ENCODE results near the gene OTUD4.

Gene OTUD4

GRCh38 chr4:145103496-145103895 lies 76.9 kb downstream of the OTUD4 start:
- no peak for DNase-seq

- DNase-seq: no peak
These were observed 77.8 kb downstream of the OTUD4 start for GRCh38 chr4:145102619-145103018.

- DNase-seq: no peak
These were observed 79.3 kb downstream of the OTUD4 start for GRCh38 chr4:145101091-145101490.

- no peak for DNase-seq
These were observed 80.7 kb downstream of the OTUD4 start for GRCh38 chr4:145099653-145100052.

- DNase-seq: no peak
These were observed 81.7 kb downstream of the OTUD4 start for GRCh38 chr4:145098675-145099037.

- peak; percentile 92 for DNase-seq
These were observed 82.3 kb downstream of the OTUD4 start, which contains the start of the genes ABCE1 and ANAPC10 for GRCh38 chr4:145097821-145098674. TSS of gene ABCE1 (plus strand) at chr4:145098311. CDS start at chr4:145104413, 6,102 bp downstream. TSS of gene ANAPC10 (minus strand) at chr4:145098196. CDS start at chr4:145096099, 2,097 bp downstream.

- no peak for DNase-seq
These were observed 83.0 kb downstream of the OTUD4 start for GRCh38 chr4:145097331-145097820.

- DNase-seq: no peak
These were observed 86.8 kb downstream of the OTUD4 start for GRCh38 chr4:145093638-145094037.

GRCh38 chr4:145090380-145090779 lies 90.0 kb downstream of the OTUD4 start:
- DNase-seq: no peak

- DNase-seq: no peak
These were observed 96.3 kb downstream of the OTUD4 start for GRCh38 chr4:145083891-145084605.
